Umbilical cord (tissue), 2 donors: ENCODE measurements around the gene FUS. TPM values are rescaled to one million over a fixed set of nuclear protein-coding genes. Genes with fewer than 3 reads are reported as not detected.
A peak's percentile ranks its signal among the peaks of the same experiment; 100 is the strongest.

Source experiments
- DNase-seq: peaks from one replicate; pipeline ENCODE4 v3.0.0-alpha.2; 2015; ENCODE audit warnings: low spot score
- total RNA-seq: library from RNA; depleted of rRNA; stranded (reverse); fragments of >200 nt; gene quantifications from one replicate; pipeline ENCODE4 v1.2.3, GENCODE V29; 2014; ENCODE audit warnings: low replicate concordance; ENCODE audit not compliant: insufficient read depth

Gene FUS
- total RNA-seq, 1 donor from 2014 or later, result 104 TPM

DNA sequence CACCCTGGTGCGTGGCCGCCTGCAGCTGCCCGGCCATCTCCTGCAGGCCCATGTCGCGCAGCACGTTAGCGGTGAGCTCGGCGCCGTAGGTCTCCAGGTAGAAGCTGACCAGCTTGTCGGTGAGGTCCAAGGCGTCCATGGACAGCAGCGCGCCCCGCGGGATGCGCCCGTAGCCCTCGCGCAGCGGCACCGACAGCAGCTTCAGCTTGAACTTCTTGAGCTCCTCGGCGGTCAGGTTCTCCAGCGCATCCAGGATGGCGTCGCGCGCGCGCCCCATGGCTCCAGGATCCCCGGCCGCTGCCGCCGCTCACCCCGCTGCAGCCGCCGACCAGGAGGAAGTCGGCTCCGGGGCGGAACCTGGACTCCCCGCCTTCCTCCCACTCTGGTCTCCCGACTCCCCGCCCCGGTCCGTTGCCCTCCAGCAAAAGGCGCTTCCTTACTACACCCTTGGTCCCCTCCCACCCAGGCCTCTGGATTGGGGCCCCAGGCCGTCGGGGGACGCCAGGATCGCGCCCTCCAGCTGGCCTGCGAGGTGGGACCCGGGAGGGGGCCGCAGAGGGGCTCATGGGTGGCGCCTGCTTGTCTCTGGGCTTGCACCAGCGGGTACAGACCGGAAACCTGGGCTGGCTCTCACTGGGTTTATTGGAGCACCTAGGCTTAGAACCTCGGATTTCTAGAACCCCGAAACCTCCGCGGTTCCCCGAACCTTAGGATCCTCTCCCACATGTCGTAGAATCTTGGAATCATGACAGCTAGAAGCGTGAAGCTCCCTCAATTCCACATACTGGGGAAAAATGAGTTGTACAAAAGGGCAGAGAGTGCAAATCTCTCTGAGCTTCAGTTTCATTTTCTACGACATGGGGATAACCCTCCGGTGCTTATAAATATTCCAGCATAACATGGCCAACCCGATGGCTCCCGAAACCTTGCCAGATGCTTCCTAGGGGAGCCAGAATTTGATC lies 22.8 kb downstream of the FUS start, which contains the start of gene PYCARD:
Gene PYCARD, minus strand, starts transcription at position 347 of the 962 bp plus-strand sequence. Its CDS starts 70 bp downstream, at position 277.
- DNase-seq, result peak; percentile 50

DNA sequence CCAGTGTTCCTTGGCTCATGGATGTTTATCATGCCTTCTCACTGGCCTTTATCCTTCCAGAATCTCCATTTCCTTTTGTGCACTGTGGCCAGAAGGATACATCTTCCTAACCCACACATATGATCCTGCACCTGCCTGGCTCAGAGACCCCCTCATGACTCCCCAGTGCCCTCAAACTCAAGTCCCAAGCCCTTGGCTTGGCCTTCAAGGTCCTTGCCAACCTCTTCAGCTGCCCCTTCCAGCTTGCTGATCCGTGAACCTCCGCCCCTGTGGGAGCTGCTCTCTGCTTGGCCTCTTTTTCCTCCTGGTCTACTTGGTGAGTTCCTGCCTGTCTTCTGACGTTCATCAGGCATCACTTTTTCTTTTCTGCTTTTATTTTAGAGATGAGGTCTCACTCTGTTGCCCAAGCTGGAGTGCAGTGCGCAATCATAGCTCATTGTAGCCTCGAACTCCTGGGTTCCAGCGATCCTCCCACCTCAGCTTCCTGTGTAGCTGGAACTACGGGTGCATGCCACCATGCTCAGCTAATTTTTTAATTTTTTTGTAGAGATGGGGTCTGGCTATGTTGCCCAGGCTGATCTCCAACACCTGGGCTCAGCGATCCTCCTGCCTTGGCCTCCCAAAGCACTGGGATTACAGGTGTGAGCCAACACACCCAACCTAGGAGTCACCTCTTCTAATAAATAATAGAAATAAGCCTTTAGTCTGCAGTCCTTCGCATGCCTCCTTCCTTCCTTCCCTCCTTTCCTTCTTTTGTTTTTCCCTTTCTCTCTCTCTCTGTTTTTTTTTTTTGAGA lies 25.1 kb downstream of the FUS start:
- no peak for DNase-seq

DNA sequence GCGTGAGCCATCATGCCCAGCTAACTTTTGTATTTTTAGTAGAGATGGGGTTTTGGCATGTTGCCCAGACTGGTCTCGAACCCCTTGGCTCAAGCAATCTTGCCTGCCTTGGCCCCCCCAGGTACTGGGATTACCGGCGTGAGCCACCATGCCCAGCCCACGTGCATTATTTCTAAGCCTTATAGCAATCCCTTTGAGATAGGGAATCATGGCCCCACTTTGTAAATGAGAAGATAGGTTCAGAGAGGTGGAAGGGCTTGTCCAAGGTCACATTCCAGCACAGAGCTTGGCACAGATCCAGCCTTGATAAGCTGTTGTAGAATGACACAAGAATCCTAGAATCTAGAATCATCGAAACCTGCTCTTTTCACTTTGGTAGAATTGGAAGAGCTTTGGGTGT lies 26.8 kb downstream of the FUS start:
- DNase-seq, result no peak

DNA sequence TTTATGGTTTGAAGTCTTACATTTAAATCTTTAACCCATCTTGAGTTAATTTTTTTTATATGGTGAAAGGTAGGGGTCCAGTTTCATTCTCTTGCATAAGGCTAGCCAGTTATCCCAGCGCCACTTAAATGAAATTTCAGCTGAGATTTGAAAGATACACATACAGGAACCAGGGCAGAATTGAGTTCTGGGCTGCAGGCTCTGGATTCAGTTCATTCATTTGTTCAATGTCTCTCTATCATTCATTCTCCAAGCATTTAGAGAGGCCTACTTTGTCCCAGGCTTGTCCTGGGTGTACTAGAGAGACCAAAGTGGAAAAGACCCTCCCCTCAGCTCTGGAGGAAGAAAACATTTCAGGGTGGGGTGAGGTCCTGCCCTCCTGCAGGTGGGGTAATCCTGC lies 33.4 kb downstream of the FUS start:
- DNase-seq, result no peak

DNA sequence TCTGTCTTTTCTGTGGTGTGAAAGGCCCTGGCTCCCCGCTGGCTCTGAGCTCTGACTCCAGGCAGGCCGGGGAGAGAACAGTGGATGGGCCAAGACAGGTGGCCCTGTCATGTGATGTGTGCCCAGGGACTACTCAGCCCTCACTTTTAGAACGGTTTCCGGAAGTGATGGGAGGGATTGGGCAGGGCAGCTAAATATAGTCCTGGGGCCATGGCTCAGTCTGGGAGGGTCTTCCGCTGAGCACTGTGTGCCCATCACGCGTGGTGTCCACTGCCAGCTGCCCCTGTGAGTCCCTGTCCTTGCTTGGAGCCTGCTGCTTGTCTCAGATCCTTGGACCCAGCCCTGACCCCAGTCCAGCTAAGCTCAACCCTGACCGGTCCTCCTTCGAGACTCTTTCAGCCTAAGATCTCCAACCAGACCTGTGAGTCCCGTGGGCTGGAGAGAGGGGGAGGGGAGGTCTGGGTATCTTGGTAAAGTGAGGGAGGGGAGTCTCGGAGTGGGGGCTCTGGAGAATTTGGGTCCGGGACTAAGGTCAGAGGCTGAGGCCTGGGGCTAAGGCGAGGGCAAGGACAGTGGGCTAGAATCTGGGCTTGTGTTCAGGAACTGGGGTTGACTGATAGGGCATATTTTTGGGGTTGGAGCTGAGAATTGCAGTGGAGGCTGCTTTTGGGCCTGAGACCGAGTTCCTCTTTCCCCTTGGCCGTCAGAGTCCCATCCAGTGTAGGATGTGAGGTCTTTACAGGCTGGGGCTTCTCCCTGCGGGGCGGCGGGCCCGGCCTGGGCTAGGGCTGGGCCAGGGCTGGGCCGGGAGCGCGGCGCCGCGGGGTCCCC lies 34.2 kb downstream of the FUS start, which contains the start of gene TRIM72:
Gene TRIM72, plus strand, starts transcription at position 243 of the 831 bp plus-strand sequence. CDS start 620 bp downstream, outside the sequence.
- DNase-seq, result no peak

DNA sequence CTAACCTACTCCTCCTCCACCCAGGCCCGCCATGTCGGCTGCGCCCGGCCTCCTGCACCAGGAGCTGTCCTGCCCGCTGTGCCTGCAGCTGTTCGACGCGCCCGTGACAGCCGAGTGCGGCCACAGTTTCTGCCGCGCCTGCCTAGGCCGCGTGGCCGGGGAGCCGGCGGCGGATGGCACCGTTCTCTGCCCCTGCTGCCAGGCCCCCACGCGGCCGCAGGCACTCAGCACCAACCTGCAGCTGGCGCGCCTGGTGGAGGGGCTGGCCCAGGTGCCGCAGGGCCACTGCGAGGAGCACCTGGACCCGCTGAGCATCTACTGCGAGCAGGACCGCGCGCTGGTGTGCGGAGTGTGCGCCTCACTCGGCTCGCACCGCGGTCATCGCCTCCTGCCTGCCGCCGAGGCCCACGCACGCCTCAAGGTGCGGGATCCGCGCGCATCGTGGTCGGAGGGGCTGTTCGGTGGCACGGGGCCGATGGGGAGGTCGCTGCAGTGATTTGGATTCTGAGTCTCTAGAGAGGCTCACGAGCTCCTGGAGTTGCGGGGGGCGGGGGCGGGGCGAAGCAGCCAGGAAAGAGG lies 34.9 kb downstream of the FUS start:
- no peak for DNase-seq

DNA sequence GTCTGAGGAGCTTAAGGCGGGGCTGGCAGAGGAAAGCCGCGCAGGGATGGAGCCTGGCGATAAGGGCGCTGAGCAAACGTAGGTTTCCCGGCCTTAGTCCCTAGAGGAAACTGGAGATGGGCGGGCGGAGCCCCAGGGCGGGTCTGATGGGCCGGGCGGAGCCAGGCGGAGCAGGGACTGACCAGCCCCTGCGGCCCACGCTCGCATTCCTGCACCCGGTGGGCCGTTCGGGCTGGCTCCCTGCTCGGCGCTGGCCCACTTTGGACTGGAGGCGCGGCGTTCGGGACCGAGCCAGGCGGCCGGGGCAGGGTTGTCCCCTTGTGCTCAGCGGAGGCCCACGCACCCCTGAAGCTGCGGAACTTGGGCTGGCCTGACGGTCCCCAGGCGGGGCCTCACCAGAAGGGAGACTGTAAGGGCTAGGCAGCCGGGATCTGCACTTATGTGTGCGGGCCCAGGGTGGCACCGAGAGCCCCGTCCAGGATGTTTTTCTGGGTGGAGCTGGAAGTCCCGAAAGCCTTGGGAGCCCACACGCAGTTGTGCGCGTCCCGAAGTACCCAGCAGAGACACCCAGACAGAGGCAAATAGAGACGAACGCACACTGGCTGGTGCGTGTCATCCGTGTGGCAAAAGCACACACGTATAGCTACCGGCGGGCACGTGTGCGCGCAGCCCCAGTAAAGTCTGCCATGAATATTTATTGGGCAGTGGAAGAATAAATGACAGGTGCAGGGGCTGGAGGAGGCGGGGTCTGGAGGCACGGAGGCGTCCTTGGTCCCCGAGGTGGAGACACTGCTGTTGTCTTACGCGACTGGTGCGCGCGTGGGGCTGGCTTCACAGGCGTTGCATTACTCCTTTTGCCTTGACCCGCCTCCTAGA lies 35.6 kb downstream of the FUS start:
- DNase-seq, result peak; percentile 65

DNA sequence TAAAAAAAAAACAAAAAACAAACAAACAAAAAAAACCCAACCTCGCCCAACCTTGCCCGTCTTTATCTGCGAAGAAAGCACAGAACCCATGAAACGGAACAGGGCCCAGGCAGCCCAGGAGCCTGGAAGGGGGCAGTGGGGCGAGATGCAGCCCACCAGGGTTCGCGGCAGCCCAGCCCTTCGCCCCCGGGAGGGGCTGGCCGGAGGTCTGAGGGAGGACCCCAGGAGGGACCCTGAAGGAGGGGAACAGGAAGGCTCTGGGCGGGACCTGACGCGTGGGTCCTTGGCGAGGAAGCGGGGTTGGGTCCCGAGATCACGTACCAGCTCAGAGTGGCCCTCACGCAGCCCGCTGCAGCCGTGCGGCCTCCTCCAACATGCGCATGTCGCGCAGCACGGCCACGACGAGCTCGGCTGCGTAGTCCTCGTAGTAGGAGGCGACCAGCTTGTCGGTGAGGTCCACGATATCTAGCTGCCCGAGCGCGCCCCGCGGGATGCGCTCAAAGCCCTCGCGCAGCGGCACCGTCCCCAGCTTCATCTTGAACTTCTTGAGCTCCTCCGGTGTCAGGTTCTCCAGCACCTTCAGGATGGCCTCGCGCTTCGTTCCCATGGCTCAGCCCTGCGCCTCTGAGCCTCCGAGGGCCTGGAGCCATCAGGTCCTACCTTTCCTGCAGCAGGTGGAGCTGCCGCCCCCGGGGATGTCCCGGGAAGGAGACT lies 36.6 kb downstream of the FUS start, which contains the start of gene PYDC1:
Gene PYDC1, minus strand, starts transcription at position 714 of the 714 bp plus-strand sequence. Its CDS starts 107 bp downstream, at position 607.
- no peak for DNase-seq

DNA sequence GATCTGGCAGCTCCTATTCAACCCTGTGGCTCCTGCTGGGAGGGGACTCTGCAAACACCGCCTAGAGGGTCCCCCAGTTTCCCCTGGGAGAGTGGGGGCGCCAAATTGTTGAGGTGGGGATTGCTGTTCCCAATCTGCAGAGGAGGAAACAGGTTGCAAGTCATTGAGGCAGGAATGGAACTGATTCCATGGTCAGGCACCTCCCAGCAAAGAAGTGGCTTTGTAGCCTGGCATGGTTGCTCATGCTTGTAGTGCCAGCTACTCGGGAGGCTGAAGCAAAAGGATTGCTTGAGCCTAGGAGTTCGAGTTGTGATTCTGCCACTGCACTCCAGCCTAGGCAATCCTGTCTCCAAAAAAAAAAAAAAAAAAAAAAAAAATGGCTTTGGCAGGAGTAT lies 37.2 kb downstream of the FUS start:
- no peak for DNase-seq

DNA sequence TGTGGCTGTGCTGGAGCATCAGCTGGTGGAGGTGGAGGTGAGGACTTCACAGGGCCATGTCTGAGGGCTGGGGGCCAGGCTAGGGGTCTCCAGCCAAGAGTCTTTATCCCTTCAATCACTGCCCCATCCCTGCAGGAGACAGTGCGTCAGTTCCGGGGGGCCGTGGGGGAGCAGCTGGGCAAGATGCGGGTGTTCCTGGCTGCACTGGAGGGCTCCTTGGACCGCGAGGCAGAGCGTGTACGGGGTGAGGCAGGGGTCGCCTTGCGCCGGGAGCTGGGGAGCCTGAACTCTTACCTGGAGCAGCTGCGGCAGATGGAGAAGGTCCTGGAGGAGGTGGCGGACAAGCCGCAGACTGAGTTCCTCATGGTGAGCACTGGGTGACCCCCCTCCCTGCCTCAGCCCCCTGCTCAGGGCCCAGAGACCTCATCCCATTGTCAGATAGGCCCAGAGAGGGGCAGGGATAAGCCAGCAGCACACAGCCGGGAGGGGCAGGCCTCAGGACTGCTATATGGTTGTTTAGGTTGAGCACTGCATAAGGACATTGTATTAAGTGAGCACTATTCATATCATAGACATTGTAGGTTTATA lies 39.3 kb downstream of the FUS start:
- DNase-seq, result no peak

DNA sequence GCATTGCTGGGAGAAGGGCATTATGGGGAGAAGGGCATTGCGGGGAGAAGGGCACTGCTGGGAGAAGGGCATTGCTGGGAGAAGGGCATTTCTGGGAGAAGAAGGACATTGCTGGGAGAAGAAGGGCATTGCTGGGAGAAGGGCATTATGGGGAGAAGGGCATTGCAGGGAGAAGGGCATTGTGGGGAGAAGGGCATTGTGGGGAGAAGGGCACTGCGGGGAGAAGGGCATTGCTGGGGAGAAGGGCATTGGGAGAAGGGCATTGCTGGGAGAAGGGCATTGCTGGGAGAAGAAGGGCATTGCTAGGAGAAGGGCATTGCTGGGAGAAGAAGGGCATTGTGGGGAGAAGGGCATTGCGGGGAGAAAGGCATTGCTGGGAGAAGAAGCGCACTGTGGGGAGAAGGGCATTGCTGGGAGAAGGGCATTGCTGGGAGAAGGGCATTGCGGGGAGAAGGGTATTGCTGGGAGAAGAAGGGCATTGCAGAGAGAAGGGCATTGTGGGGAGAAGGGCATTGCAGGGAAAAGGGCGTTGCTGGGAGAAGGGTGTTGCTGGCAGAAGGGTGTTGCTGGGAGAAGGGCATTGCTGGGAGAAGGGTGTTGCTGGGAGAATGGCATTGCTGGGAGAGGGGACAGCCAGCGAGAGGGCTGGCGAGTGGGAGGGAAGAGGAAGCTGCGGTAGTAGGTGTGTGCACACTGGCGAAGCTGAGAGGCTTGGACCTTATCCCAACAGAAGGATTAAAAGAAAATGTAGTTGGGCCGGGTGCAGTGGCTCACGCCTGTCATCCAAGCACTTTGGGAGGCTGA lies 41.6 kb downstream of the FUS start:
- DNase-seq, result no peak

DNA sequence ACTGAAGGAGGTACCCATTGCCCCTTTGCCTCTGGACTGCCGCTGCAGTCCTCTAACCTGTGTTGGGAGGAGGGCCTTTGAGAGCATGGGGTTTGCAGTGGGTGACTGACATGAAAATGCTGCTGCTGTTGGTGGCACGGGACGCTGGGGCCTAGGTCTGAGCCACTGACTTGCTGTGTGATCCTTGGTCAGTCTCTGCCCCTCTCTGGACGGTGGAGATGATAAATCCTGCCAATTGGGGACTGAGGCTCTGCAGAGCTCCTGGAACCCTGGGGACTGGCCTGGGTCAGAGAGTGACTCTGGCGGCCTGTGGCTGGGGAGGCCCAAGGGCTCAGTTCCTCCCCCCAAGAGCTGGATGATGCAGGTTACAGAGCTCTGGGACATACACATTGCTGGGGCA lies 43.1 kb downstream of the FUS start:
- no peak for DNase-seq

DNA sequence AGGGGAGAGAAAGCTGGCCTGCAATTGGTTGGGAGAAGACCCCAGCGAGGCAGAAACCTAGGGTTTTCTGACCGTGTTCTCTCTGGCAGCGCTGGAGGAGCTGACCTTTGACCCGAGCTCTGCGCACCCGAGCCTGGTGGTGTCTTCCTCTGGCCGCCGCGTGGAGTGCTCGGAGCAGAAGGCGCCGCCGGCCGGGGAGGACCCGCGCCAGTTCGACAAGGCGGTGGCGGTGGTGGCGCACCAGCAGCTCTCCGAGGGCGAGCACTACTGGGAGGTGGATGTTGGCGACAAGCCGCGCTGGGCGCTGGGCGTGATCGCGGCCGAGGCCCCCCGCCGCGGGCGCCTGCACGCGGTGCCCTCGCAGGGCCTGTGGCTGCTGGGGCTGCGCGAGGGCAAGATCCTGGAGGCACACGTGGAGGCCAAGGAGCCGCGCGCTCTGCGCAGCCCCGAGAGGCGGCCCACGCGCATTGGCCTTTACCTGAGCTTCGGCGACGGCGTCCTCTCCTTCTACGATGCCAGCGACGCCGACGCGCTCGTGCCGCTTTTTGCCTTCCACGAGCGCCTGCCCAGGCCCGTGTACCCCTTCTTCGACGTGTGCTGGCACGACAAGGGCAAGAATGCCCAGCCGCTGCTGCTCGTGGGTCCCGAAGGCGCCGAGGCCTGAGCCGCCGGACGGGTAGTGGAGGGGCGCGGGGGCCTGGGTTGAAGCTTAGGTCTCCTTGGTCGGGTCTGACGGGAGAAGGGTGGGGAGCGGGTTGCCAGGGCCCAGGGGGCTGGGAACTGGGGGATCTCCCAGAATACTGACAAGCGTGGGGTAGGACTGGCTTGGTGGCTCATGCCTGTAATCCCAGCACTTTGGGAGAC lies 44.4 kb downstream of the FUS start:
- DNase-seq, result no peak

DNA sequence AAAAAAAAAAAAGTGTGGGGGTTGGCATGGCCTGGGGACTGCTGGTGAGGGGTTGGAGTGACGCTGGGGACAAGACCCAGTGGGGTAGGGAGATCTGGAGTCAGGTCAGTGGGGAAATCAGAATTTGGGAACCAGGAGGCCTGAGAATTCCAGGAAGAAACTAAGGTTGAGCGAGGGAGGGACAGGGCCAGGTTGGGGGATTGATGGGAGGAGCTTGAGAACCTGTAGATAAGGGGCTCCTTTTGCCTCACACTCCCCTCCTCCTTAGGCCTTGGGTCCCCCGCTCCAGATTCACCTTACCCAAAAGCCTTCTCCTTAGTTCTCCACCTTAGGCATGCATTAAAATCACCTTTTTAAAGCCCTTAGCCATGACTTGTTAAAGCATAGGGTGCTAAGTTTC lies 45.3 kb downstream of the FUS start:
- no peak for DNase-seq

DNA sequence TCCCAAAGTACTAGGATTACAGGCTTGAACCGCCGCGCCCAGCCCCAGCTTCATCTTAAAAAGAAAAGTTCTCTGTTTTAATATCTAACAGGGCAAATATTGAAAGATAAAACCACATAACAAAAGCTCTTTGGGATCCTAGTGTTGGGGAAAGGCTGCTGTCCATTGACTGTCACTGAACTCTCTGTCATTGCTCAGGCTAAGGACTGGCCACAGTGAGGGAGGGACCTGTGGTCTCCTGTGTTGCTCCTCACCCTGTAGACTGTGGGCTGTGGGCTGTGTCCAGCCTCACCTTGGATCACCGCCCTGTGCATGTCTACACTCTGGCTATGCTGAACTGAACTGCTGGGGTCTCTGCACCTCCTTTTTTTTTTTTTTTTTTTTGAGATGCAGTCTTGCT lies 48.3 kb downstream of the FUS start:
- no peak for DNase-seq

DNA sequence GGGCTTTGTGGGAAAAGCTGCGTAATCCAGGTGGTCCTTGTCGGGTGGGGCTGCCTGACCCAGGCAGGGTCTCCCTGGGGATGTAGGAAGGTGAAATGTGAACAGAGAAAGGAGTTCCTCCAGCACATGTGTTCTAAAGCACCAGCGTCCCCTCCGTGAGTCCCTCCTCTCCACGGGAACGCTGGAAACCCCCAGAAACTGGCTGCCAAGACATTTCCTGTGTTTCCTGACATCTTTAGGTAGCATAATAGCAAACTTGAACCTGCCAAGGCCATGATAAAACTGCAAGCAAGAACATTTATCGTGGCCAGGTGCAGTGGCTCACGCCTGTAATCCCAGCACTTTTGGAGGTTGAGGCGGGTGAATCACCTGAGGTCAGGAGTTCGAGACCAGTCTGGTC lies 49.6 kb downstream of the FUS start:
- DNase-seq, result no peak

DNA sequence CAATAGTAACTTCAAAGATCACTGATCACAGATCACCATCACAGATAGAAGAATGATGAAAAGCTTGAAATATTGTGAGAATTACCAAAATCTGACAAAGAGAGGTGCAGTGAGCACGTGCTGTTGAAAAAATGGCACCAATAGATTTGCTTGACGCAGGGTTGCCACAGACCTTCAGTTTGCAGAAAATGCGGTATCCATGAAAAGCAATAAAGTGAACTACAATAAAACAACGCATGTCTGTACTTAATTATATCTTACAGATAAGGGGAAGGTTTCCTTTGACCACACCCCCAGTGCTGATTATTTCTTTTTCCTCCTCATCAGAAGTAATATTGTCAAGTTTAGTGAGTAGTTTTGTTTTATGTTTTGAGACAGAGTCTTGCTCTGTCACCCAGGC lies 58.1 kb downstream of the FUS start:
- DNase-seq, result no peak
